DOHH2 (cell line): ENCODE results near the gene LENG8.

Experiments
- EZH2phosphoT487 ChIP-seq: fragments of 200-600 bp; sonication (generic); IDR thresholded peaks from 2 replicates; pipeline ENCODE4 v1.6.1; 2017; ENCODE audit warnings: borderline replicate concordance, mild to moderate bottlenecking, antibody characterized with exemption, low read length, moderate library complexity, mixed read lengths
- TF ChIP-seq, protein P1 (sequence below): fragments of 200-600 bp; sonication (generic); IDR thresholded peaks from one replicate; pipeline ENCODE4 v1.5.1; 2014; ENCODE audit warnings: antibody characterized with exemption, mild to moderate bottlenecking, low read depth, low read length; ENCODE audit not compliant: poor library complexity, severe bottlenecking

DNA sequence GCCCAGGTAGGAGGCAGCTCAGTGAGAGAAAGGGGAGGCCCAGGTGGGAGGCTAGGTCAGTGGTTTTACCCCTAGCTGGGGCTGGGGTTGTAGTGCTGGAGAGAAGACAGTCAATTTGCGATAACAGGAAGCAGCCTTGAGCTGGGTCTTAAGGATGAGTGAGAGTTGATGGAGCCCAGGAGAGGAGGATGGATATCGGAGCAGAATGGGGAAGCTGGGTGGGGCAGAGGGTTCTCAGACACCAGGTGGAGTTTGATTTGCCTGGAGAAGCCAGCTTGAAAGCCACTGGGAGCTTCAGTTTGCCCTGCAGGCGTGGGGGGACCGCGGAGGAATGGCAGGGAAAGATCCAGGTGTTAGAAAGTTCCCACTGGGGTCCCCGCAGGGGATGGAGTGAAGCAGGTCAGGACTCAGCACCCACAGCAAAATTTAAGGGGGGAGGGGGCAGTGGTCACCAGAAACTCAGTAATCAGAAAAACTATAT, 24.9 kb downstream of the LENG8 start:
- TF ChIP-seq, protein P1, sequence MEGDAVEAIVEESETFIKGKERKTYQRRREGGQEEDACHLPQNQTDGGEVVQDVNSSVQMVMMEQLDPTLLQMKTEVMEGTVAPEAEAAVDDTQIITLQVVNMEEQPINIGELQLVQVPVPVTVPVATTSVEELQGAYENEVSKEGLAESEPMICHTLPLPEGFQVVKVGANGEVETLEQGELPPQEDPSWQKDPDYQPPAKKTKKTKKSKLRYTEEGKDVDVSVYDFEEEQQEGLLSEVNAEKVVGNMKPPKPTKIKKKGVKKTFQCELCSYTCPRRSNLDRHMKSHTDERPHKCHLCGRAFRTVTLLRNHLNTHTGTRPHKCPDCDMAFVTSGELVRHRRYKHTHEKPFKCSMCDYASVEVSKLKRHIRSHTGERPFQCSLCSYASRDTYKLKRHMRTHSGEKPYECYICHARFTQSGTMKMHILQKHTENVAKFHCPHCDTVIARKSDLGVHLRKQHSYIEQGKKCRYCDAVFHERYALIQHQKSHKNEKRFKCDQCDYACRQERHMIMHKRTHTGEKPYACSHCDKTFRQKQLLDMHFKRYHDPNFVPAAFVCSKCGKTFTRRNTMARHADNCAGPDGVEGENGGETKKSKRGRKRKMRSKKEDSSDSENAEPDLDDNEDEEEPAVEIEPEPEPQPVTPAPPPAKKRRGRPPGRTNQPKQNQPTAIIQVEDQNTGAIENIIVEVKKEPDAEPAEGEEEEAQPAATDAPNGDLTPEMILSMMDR = no peak
- no peak for TF ChIP-seq EZH2phosphoT487
